SK-N-MC (cell line): ENCODE data around the gene ATP6V1F.

Experiments used
- DNase-seq: peaks from one replicate; pipeline ENCODE4 v3.0.0-alpha.2; 2011; ENCODE audit warnings: low read depth, low spot score
- H3K27ac ChIP-seq: fragments of 200-600 bp; sonication (generic); 2 replicates; pipeline ENCODE4 v1.5.1; 2016; ENCODE audit warnings: mixed run types
- H3K36me3 ChIP-seq: fragments of 200-600 bp; sonication (generic); 2 replicates; pipeline ENCODE4 v1.6.1; 2017; ENCODE audit warnings: antibody characterized with exemption, low read length, mixed read lengths; ENCODE audit not compliant: insufficient read depth
- H3K4me3 ChIP-seq: fragments of 200-600 bp; sonication (generic); 2 replicates; pipeline ENCODE4 v1.5.1; 2016
- H3K9ac ChIP-seq: fragments of 200-600 bp; sonication (generic); 2 replicates; pipeline ENCODE4 v1.8.0; 2017; ENCODE audit warnings: mixed run types, mixed read lengths; ENCODE audit not compliant: insufficient read length
- H3K9me3 ChIP-seq: fragments of 200-600 bp; sonication (generic); 2 replicates; pipeline ENCODE4 v1.6.1; 2017; ENCODE audit warnings: low read depth, mild to moderate bottlenecking, antibody characterized with exemption, low read length, moderate library complexity, mixed read lengths
- EZH2 ChIP-seq: fragments of 200-600 bp; sonication (generic); IDR thresholded peaks from one replicate; pipeline ENCODE4 v1.6.1; 2017; ENCODE audit warnings: antibody characterized with exemption
- FOXP2 ChIP-seq: optimal IDR thresholded peaks from 2 replicates; pipeline ENCODE3; 2011; ENCODE audit warnings: mild to moderate bottlenecking, moderate library complexity; ENCODE audit not compliant: insufficient read depth; ENCODE audit errors: extremely low read length, control extremely low read depth
- POLR2AphosphoS5 ChIP-seq: IDR thresholded peaks from 2 replicates; pipeline ENCODE4 v1.6.1; 2012; ENCODE audit warnings: mild to moderate bottlenecking, low read depth, low read length, borderline replicate concordance

ATP6V1F gene

DNA sequence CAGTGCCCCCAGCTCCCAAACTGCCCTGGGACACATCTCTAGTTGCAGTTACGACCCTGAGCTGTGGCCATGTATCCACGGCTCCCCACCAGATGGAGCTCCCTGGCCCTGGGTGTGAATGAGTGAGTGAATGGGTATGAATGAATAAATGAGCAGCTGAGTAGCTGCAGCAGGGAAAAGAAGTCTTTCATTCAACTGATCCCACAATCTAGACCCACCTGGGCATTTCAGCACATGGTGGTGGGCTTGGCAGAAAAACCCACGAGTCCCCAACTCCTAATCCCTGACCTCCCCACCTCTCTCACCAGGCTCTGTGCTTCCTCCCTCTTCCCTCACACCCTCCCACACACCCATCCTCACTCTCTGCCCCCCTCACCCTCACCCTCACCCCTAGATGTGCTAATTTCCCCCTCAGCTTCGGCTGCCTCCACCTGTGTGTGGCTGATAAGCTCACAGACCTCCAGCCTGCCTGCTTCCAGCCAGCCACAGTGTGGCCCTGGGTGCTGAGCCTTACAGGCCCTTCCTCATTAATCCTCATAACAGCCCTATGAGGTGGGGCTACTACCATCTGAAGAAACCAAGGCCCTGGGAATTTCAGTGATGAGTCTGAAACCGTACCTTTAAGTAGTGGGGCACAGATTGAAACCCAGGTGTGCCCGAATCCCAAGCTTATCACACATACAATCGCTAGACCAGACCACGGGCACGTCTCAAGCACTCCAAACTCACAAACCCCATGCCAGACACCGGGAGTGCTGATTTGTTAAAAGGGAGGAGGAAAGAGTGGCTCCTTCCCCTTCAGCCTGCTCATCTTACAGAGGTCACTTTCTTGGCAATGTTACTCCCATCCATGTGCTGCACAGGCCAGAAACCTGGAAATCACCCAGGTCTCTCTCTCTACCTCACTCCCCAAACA is 2.2 kb upstream of the ATP6V1F start:
- DNase-seq: no peak
- TF ChIP-seq POLR2AphosphoS5 (no peak), EZH2 (no peak), FOXP2 (no peak)
- H3K4me3 ChIP-seq: no peak overlapping the region

DNA sequence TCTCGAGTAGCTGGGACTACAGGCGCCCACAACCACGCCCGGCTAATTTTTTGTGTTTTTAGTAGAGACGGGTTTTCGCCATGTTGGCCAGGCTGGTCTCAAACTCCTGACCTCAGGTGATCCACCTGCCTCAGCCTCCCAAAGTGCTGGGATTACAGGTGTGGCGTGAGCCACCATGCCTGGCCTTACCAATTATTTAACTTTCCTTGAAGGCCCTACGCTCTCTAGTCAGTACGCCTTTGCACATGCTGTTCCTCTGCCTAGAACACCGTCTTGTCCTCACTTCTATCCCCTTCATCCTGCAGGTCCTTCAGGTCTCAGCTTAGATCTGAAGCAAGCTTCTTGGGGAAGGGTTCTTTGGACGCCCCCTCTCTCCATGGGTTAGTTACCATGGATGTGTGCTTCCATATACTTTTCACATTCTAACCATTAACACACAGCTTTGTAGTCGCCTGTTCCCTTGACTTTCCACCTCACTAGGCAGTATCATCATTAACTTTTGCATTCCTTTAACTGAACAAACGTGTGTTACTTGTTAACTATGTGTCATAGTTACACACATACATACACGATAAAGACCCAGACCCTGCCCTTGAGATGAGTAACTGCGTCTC is 592 bp upstream of the ATP6V1F start:
- H3K36me3 ChIP-seq: no peaks in the 10 kb centered on the region; the same call in 1 of the 2 replicates
- peak overlapping the region; percentile 69; the same call in 1 of the 2 replicates for H3K27ac ChIP-seq
- H3K9me3 ChIP-seq: no peaks in the 10 kb centered on the region
- TF ChIP-seq POLR2AphosphoS5 (no peak), FOXP2 (no peak), EZH2 (no peak)
- peak overlapping the region; percentile 76 for H3K9ac ChIP-seq
- DNase-seq: no peak
- H3K4me3 ChIP-seq: peak overlapping the region; percentile 97

More for the DNA sequence above, 2.2 kb upstream of the ATP6V1F start:
- no peak overlapping the region for H3K27ac ChIP-seq
- H3K36me3 ChIP-seq: peaks cover 4% of the 10 kb centered on the region; the same call in 1 of the 2 replicates
- H3K9me3 ChIP-seq: no peaks in the 10 kb centered on the region
- H3K9ac ChIP-seq: no peak overlapping the region

DNA sequence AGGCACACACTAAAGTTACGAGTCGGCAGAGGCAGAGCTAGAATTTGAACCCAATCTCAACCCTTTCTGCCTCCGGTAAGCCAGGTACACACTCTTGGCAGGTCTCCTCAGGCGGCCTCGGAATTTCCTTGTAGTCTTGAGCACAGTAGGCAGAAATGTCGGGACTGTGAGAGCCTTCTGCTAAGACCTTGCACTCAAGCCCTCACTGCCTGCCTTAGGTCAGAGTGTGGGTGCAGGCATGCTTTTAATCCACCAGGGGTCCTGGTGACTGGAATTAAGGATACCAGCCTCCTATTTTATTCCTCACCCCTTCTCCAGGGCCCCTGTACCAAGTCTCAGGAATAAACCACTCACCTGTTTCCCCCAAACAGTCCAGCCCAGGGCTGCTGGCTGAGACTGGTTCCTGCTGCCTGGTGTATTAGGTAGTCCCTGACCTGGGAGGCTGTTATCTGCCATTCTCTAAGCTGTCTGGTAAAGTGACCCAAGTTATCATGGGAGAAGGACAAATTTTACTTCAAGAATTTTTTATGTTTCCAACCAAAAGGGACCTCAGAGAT is 855 bp downstream of the ATP6V1F start:
- DNase-seq: no peak
- H3K9ac ChIP-seq: peak overlapping the region; percentile 80
- H3K9me3 ChIP-seq: no peaks in the 10 kb centered on the region
- H3K36me3 ChIP-seq: no peaks in the 10 kb centered on the region; the same call in 1 of the 2 replicates
- H3K27ac ChIP-seq: no peak overlapping the region
- TF ChIP-seq FOXP2 (no peak), EZH2 (no peak), POLR2AphosphoS5 (no peak)
- peak overlapping the region; percentile 97 for H3K4me3 ChIP-seq

DNA sequence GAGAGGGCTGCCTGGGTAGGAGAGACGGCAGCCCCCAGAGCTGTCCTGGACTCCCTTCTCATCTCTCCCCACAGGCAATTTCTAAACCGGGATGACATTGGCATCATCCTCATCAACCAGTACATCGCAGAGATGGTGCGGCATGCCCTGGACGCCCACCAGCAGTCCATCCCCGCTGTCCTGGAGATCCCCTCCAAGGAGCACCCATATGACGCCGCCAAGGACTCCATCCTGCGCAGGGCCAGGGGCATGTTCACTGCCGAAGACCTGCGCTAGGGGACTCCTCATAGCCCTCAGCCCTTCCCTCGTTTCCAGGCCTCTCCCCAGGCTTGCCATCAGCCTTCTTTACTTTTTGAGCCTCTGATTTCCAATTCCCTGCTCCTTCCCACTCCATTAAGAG is 2.6 kb downstream of the ATP6V1F start:
- no peaks in the 10 kb centered on the region for H3K9me3 ChIP-seq
- H3K27ac ChIP-seq: no peak overlapping the region
- TF ChIP-seq EZH2: no peak
- TF ChIP-seq FOXP2: no peak
- no peak for TF ChIP-seq POLR2AphosphoS5
- H3K4me3 ChIP-seq: no peak overlapping the region
- no peak for DNase-seq
- no peaks in the 10 kb centered on the region; the same call in 1 of the 2 replicates for H3K36me3 ChIP-seq
- no peak overlapping the region for H3K9ac ChIP-seq

DNA sequence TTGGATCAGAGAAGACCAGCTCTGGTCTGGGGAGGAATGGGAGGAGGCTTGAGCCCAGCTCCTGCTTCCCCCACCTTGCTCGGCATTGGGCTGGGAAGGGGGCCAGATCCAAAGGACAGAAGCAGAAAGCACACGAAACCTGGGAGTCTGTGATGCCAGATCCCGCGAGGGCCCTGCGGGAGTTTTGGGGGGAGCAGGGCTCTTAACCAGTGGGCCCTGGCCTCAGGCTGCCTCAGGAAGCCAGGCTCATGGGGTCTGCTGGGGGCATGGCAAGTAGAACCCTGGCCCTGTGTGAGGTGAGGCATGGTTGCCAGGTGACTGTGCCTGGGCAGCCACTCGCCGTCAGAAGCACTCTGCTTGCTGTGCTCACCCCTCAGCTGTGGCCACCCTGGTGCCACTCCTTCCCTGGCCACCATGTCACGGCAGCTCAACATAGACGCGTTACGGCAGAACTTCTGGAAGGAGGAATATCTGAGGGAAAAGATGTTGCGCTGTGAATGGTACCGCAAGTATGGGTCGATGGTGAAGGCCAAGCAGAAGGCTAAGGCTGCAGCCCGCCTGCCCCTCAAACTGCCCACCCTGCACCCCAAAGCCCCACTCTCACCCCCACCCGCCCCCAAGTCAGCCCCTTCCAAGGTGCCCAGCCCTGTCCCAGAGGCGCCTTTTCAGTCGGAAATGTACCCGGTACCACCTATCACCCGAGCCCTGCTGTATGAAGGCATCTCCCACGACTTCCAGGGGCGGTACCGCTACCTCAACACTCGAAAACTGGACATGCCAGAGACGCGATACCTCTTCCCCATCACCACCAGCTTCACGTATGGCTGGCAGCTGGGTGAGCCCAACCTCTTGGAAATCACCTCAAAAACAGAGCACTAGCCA is 3.6 kb downstream of the ATP6V1F start:
- DNase-seq: no peak
- Histone ChIP-seq H3K9me3 (no peaks in the 10 kb centered on the region), H3K9ac (no peak overlapping the region), H3K36me3 (no peaks in the 10 kb centered on the region; the same call in 1 of the 2 replicates), H3K27ac (no peak overlapping the region), H3K4me3 (no peak overlapping the region)
- no peak for TF ChIP-seq POLR2AphosphoS5
- no peak for TF ChIP-seq EZH2
- no peak for TF ChIP-seq FOXP2

DNA sequence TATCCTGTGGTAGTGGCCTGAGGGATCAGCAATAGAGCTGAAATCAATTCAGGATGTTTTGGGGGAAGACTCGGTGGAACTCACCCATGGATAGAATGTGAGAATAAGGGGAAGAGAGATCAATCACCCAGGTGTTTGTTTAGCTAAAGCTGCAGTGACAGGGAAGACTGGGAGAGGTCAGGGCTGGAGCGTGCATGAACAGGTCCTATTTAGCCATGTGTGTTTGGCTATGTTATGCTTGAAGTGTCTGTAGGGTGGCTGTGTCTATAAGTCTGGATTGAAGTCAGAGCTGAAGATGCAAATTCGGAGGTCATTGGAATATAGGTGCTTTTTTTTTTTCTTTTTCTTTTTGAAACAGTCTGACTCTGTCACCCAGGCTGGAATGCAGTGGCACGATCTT is 4.6 kb downstream of the ATP6V1F start:
- H3K4me3 ChIP-seq: no peak overlapping the region
- H3K9ac ChIP-seq: no peak overlapping the region
- H3K36me3 ChIP-seq: no peaks in the 10 kb centered on the region; the same call in 1 of the 2 replicates
- no peaks in the 10 kb centered on the region for H3K9me3 ChIP-seq
- no peak for DNase-seq
- H3K27ac ChIP-seq: no peak overlapping the region
- TF ChIP-seq EZH2: no peak
- TF ChIP-seq FOXP2: no peak
- TF ChIP-seq POLR2AphosphoS5: no peak

DNA sequence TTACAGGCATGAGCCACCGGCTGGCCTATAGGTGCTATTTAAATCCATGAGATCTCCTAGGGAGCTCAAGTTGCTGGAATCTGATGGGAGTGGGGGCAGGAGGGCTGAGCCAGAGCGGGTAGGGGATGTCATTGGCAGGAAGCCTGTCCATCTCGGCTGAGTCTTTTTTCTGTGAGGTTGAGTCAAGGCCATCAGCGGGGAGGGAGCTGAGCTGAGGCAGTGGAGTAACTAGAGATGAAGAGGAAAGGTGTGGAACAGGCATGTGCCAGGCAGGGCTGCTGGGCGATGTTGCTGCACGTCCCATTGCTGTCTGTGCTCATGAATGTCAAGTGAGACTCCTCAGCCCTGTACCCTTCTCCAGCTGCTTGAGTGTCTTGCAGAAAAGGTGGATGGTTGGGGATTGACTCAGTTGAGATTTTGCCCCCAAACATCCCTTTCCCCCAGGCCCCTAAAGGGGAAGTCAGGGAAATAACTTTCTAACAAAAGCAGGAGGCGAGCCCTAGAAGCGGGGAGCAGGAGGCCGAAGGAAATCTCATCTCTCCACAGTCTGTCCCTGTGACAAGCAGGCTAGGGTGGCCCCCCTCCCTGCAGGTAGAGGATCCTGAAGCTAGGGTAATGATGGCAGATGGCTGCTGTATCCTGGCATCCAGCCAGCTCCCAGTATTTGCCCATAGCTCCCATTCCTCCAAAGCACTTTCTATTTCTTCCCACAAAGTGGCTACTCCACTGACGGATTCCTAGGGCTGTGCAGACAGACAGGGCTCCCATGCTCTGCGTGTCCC is 5.4 kb downstream of the ATP6V1F start:
- Histone ChIP-seq H3K4me3 (no peak overlapping the region), H3K9ac (no peak overlapping the region), H3K9me3 (no peaks in the 10 kb centered on the region)

More for the DNA sequence above, 5.4 kb downstream of the ATP6V1F start:
- TF ChIP-seq POLR2AphosphoS5: no peak
- TF ChIP-seq EZH2: no peak
- TF ChIP-seq FOXP2: no peak
- no peaks in the 10 kb centered on the region; the same call in 1 of the 2 replicates for H3K36me3 ChIP-seq
- no peak overlapping the region for H3K27ac ChIP-seq
- no peak for DNase-seq
